ENCODE results near the gene ABCG1.
A peak's percentile ranks its signal among the peaks of the same experiment; 100 is the strongest.

ABCG1 gene

GRCh38 chr21:42245331-42246193 is 26.6 kb downstream of the ABCG1 start:
- Histone ChIP-seq H3K27ac (no peak overlapping the region), H3K4me3 (no peak overlapping the region)

GRCh38 chr21:42247716-42248115 is 28.8 kb downstream of the ABCG1 start:
- H3K27ac ChIP-seq, result no peak overlapping the region
- H3K4me3 ChIP-seq, result no peak overlapping the region

- no peak overlapping the region for H3K27ac ChIP-seq
Observed at GRCh38 chr21:42248241-42248640, 29.3 kb downstream of the ABCG1 start.

GRCh38 chr21:42248783-42249597 is 30.1 kb downstream of the ABCG1 start:
- Histone ChIP-seq H3K27ac (no peak overlapping the region), H3K4me3 (no peak overlapping the region)

More at GRCh38 chr21:42248241-42248640, 29.3 kb downstream of the ABCG1 start:
- no peak overlapping the region for H3K4me3 ChIP-seq

GRCh38 chr21:42250422-42251403 is 31.8 kb downstream of the ABCG1 start:
- Histone ChIP-seq H3K4me3 (no peak overlapping the region), H3K27ac (peak overlapping the region in 1 of 21 experiments; percentile 11)

- H3K4me3 ChIP-seq, result no peak overlapping the region
- H3K27ac ChIP-seq, result no peak overlapping the region
Observed at GRCh38 chr21:42251654-42252324, 32.8 kb downstream of the ABCG1 start.

- H3K4me3 ChIP-seq, result no peak overlapping the region
- no peak overlapping the region for H3K27ac ChIP-seq
Observed at GRCh38 chr21:42252325-42252654, 33.4 kb downstream of the ABCG1 start.

GRCh38 chr21:42252778-42253340 is 33.9 kb downstream of the ABCG1 start:
- H3K4me3 ChIP-seq, result no peak overlapping the region
- H3K27ac ChIP-seq, result no peak overlapping the region

- H3K27ac ChIP-seq, result no peak overlapping the region
- no peak overlapping the region for H3K4me3 ChIP-seq
Observed at GRCh38 chr21:42253466-42253865, 34.5 kb downstream of the ABCG1 start.

GRCh38 chr21:42254083-42254482 is 35.1 kb downstream of the ABCG1 start:
- no peak overlapping the region for H3K27ac ChIP-seq
- H3K4me3 ChIP-seq, result no peak overlapping the region

- no peak overlapping the region for H3K4me3 ChIP-seq
- H3K27ac ChIP-seq, result no peak overlapping the region
Observed at GRCh38 chr21:42254651-42255601, 36.0 kb downstream of the ABCG1 start.

- no peak overlapping the region for H3K27ac ChIP-seq
Observed at GRCh38 chr21:42255825-42256224, 36.9 kb downstream of the ABCG1 start.

GRCh38 chr21:42256316-42256715 is 37.4 kb downstream of the ABCG1 start:
- no peak overlapping the region for H3K27ac ChIP-seq
- no peak overlapping the region for H3K4me3 ChIP-seq

More at GRCh38 chr21:42255825-42256224, 36.9 kb downstream of the ABCG1 start:
- no peak overlapping the region for H3K4me3 ChIP-seq

- no peak overlapping the region for H3K4me3 ChIP-seq
- H3K27ac ChIP-seq, result no peak overlapping the region
Observed at GRCh38 chr21:42257091-42257765, 38.3 kb downstream of the ABCG1 start.

GRCh38 chr21:42258150-42258884 is 39.4 kb downstream of the ABCG1 start:
- H3K27ac ChIP-seq, result no peak overlapping the region
- no peak overlapping the region for H3K4me3 ChIP-seq

GRCh38 chr21:42258885-42259407 is 40.0 kb downstream of the ABCG1 start:
- no peak overlapping the region for H3K4me3 ChIP-seq
- H3K27ac ChIP-seq, result no peak overlapping the region
